Measurements from ENCODE around the gene ATRN. TPM values are rescaled to one million over a fixed set of nuclear protein-coding genes. Genes with fewer than 3 reads are reported as not detected.

The ATRN gene
- total RNA-seq, 1 donor from 2014 or later = 50.2 TPM

DNA sequence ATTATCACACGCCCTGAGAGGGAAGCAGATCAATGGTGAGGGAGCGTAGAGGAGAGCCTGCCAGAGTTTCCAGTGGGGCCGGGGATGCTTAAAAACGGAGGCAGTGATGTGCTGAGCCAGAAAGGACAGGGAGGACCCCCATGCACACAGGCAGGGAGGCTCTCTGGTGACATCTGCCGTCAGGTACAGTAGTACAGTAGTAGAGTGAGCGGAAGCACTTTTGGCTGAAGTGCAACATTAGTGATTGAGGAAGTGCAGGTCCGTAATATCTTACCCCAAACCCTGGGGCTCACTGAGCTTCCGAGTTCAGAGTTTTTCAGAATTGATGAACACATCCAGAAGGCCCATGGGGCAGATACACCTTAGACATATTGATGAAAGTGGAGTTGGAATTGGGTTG, 150.3 kb downstream of the ATRN start:
- Mint-ChIP-seq H3K36me3 (ENCODE audit: unreplicated experiment) (peaks cover 13% of the 10 kb centered on the region), H3K4me1 (ENCODE audit: unreplicated experiment) (no peaks in the 10 kb centered on the region), H3K27me3 (ENCODE audit: unreplicated experiment) (no peaks in the 10 kb centered on the region), H3K4me3 (ENCODE audit: unreplicated experiment) (no peak overlapping the region), H3K27ac (ENCODE audit: unreplicated experiment) (no peak overlapping the region), H3K9me3 (ENCODE audit: unreplicated experiment) (no peaks in the 10 kb centered on the region)
- DNase-seq (ENCODE audit: extremely low spot score, unreplicated experiment) = no peak
- no peak for TF ChIP-seq CTCF (IDR thresholded peaks at IDR 0.05)

DNA sequence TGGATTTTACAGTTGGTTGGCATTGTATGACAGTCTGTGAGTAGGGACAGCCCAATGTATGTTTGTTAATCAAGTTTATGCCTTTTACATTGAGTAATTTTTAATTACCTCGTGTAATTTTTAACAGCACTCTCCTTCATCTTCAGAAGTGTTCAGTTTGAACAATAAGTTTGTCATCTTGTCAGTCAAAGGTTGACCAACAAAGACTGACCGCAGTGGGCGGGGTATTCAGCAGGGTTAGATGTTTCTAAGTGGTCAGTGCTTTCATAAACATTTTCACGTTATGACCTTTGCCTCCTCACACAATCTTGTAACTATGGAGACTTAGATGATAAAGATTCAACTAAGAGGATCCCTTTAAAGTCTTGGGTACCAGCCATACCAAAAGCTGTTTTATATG, 151.6 kb downstream of the ATRN start:
- no peak overlapping the region for H3K27ac Mint-ChIP-seq (ENCODE audit: unreplicated experiment)
- no peaks in the 10 kb centered on the region for H3K4me1 Mint-ChIP-seq (ENCODE audit: unreplicated experiment)

GRCh38 chr20:3627476-3627875, 156.7 kb downstream of the ATRN start:
- H3K27ac Mint-ChIP-seq (ENCODE audit: unreplicated experiment) = no peak overlapping the region
- no peaks in the 10 kb centered on the region for H3K4me1 Mint-ChIP-seq (ENCODE audit: unreplicated experiment)
- H3K9me3 Mint-ChIP-seq (ENCODE audit: unreplicated experiment) = no peaks in the 10 kb centered on the region
- DNase-seq (ENCODE audit: extremely low spot score, unreplicated experiment) = no peak
- no peaks in the 10 kb centered on the region for H3K27me3 Mint-ChIP-seq (ENCODE audit: unreplicated experiment)
- TF ChIP-seq CTCF (IDR thresholded peaks at IDR 0.05) = no peak
- H3K36me3 Mint-ChIP-seq (ENCODE audit: unreplicated experiment) = peaks cover 28% of the 10 kb centered on the region
- H3K4me3 Mint-ChIP-seq (ENCODE audit: unreplicated experiment) = no peak overlapping the region

More for the DNA sequence above, 151.6 kb downstream of the ATRN start:
- no peak for DNase-seq (ENCODE audit: extremely low spot score, unreplicated experiment)
- no peak for TF ChIP-seq CTCF (IDR thresholded peaks at IDR 0.05)
- H3K36me3 Mint-ChIP-seq (ENCODE audit: unreplicated experiment) = peaks cover 12% of the 10 kb centered on the region
- no peaks in the 10 kb centered on the region for H3K9me3 Mint-ChIP-seq (ENCODE audit: unreplicated experiment)
- H3K27me3 Mint-ChIP-seq (ENCODE audit: unreplicated experiment) = no peaks in the 10 kb centered on the region
- no peak overlapping the region for H3K4me3 Mint-ChIP-seq (ENCODE audit: unreplicated experiment)

- Mint-ChIP-seq H3K36me3 (ENCODE audit: unreplicated experiment) (peaks cover 26% of the 10 kb centered on the region), H3K4me3 (ENCODE audit: unreplicated experiment) (no peak overlapping the region), H3K9me3 (ENCODE audit: unreplicated experiment) (no peaks in the 10 kb centered on the region), H3K27ac (ENCODE audit: unreplicated experiment) (no peak overlapping the region), H3K4me1 (ENCODE audit: unreplicated experiment) (no peaks in the 10 kb centered on the region), H3K27me3 (ENCODE audit: unreplicated experiment) (no peaks in the 10 kb centered on the region)
- no peak for TF ChIP-seq CTCF (IDR thresholded peaks at IDR 0.05)
- DNase-seq (ENCODE audit: extremely low spot score, unreplicated experiment) = no peak
Observed at GRCh38 chr20:3628502-3629314, 157.9 kb downstream of the ATRN start.

GRCh38 chr20:3629893-3630292, 159.1 kb downstream of the ATRN start:
- no peaks in the 10 kb centered on the region for H3K9me3 Mint-ChIP-seq (ENCODE audit: unreplicated experiment)
- no peaks in the 10 kb centered on the region for H3K4me1 Mint-ChIP-seq (ENCODE audit: unreplicated experiment)
- H3K4me3 Mint-ChIP-seq (ENCODE audit: unreplicated experiment) = no peak overlapping the region
- H3K27me3 Mint-ChIP-seq (ENCODE audit: unreplicated experiment) = no peaks in the 10 kb centered on the region
- DNase-seq (ENCODE audit: extremely low spot score, unreplicated experiment) = no peak
- H3K36me3 Mint-ChIP-seq (ENCODE audit: unreplicated experiment) = peaks cover 26% of the 10 kb centered on the region
- H3K27ac Mint-ChIP-seq (ENCODE audit: unreplicated experiment) = no peak overlapping the region
- no peak for TF ChIP-seq CTCF (IDR thresholded peaks at IDR 0.05)

All from osteocyte (in vitro differentiated cells).